K562 treated with DMSO at 1 percent for 4 hours (cell line): Measurements from ENCODE around the gene NKX1-1. TPM values are rescaled to one million over a fixed set of nuclear protein-coding genes. Genes with fewer than 3 reads are reported as not detected.

ENCODE experiments used
- total RNA-seq: library from RNA; unstranded; fragments of 300-600 nt; gene quantifications from 2 replicates; pipeline ENCODE4 v1.2.3, GENCODE V29; 2022; ENCODE audit not compliant: insufficient read depth

The NKX1-1 gene
- total RNA-seq: not detected in 2 replicates

DNA sequence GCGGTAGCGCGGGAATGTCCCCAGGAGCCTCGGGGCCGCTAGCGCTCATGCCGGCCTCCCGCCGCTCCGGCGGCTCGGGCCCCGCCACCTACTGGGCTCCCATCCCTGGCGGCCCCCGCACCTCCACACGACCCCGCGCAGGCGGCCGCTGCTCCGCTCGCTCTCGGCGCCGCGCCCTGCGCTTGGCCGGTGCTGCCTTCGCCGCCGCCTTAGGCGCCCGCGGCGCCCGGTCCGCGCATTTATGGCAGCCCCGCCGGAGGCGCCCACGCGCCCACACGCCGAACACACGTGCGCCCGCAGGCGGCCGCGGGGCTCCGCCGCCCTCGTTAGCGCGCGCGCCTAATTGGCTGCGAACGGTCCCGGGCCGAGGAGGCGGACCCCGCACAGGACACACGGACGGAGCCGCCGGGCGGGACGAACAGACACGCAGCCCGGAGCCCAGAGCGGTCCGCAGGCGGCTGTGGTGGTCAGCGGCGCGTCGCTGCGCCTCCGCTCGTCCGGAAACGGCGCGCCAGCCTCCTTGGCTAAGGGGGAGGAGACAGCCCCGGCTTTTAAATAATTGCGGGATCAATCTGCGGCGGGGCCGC lies at the start of gene NKX1-1:
TSS of gene NKX1-1 (minus strand) at position 49 of the 587 bp plus-strand sequence. CDS start at position 49, 0 bp downstream.

Other genes with a start within 250 kb of the NKX1-1 start
- gene SPON2, start 233.9 kb downstream of the NKX1-1 start, total RNA-seq: 1.3 and 1.8 TPM in 2 replicates
- 102 and 135 TPM in 2 replicates for gene CTBP1, start 157.3 kb downstream of the NKX1-1 start, total RNA-seq
- 86.3 and 99.3 TPM in 2 replicates for gene MAEA, start 116.6 kb downstream of the NKX1-1 start, total RNA-seq
- gene UVSSA, start 59.2 kb downstream of the NKX1-1 start, total RNA-seq: 2.1 and 5.7 TPM in 2 replicates